GM04504 (cell line): ENCODE data around the gene AIP.

Experiments
- DNase-seq: peaks from one replicate; pipeline ENCODE4 v3.0.0-alpha.2; 2012; ENCODE audit warnings: low read depth

Gene AIP

GRCh38 chr11:67482827-67483798 is at the start of gene AIP:
Gene AIP (plus strand): TSS chr11:67483026. CDS start chr11:67483159, 133 bp downstream.
- DNase-seq = peak; percentile 96

GRCh38 chr11:67433536-67434394 is 49.1 kb upstream of the AIP start:
- DNase-seq = no peak

- DNase-seq = no peak
Measured at GRCh38 chr11:67434395-67434881, 48.4 kb upstream of the AIP start.

DNA sequence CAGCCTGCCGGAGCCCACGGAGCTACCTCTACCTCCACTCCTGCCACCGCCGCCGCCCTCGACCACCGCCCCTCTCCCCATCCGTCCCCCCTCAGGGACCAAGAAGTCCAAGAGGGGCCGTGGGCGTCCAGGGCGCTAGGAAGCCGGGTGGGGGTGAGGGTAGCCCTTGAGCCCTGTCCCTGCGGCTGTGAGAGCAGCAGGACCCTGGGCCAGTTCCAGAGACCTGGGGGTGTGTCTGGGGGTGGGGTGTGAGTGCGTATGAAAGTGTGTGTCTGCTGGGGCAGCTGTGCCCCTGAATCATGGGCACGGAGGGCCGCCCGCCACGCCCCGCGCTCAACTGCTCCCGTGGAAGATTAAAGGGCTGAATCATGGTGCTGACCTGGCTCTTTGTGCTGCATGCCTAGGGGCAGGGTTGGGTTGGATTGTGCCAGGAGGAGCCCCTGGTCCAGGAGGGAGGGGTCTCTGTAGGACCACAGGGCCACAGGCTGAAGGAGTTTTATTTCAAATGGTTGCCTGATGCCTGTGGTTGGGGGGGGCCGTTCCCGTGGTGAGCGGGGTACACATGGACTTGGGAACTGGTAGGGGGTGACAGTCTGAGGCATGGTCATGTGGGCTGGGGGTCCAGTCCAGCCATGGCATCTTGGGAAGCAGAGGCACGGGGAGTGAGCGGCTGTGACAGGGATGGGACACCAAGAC is 47.6 kb upstream of the AIP start:
- no peak for DNase-seq

GRCh38 chr11:67435727-67436458 is 46.9 kb upstream of the AIP start:
- DNase-seq = no peak

DNA sequence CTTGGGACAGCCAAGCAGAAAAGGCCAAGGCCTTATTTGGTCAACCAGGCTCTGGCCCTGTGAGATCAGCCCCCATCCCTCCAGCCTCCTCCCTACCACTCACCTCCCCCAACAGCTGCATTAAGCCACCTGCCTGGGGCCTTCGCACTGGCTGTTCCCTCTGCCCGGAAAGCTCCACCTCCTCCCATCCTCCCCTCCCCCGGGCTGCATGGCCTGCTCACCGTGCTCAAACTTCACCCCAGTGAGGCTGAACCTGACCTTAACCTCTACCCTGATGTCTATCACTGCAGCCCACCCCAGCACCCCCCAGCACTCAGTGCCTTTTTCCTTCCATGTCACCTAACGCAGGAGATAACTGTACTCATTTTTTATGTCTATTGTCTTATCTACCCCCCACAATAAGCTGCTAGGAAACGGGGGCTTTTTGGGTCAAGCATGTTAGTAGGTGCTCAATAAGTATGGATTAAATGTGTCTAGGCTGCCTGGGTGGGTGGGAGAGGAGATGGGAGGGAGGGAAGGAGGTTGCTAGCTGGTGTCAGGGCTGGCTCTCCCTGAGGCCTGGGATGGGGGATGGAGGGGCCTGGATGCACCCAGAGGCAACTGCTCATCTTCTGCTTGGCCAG is 46.3 kb upstream of the AIP start:
- no peak for DNase-seq

DNA sequence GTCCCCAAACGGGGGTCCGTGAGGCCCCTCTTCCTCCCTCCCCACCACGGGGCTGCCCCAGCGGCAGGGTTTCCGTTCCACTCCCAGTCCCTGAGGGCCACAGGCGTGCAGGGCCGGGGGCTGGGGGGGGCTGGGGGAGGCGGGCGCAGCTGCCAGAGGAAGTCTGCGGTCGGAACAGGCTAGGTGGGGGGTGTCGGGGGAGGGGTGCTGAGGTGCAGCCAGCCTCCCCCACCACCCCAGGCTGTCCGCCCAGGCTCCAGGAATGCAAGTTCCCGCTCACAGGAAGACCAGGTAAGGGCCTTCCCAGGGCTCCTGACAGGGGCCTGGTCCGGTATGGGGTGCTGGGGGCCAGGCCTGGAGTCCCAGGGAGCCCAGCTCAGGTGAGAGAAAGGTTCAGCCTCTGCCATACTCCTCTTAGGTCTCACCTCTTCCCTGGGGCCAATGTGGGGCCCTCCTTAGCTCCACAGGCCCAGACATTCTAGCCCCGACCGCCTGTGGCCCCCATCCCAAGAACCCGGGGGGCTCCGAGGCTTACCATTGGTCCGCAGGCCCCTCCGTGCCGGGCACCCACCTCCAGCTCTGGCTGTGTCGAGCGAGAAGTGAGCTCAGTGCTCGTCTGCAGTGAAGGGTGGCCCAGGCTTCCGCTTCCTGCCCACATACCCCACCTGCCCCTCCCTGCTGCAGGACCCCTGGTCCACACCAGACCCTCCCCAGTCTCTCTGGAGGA is 45.6 kb upstream of the AIP start, which contains the start of gene PTPRCAP:
PTPRCAP (minus strand) TSS at position 601 of the 727 bp plus-strand sequence; CDS start at position 538, 63 bp downstream.
- DNase-seq = no peak

GRCh38 chr11:67437809-67438157 is 45.0 kb upstream of the AIP start:
- DNase-seq = no peak

DNA sequence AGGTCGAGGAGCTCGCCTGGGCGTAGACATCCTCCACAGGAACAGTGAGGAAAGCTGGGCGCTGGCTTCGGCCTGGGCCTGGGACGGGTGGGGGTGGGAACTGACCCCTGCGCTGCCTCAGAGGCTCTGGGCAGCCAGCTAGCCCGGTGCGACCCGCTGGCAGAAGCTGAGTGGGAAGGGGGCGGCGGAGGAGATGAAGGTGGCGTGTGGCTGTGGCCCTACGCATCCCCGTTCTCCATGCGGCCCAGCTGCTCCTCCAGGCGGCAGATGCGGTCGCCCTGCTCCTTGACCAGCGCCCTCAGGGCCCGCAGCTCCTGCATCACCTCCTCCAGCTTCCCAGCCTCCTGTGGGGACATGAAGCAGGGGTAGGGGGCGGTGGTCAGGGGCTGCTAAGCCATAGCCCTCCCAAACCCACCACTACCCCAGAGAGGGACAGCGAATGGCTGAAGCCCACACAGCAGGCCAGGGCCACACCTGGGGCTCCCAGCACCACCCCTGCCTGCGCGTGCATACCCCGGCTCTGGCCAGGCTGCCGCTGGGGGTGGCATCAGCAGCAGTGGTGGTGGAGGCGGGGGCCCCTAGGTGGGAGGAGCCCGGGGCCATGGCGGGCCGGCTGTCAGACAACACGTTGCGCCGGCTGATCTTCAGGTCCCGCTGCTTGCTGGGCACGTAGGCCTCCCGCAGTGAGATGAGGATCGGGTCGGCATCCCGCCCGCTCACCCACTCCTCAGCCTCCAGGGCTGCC is 44.5 kb upstream of the AIP start:
- DNase-seq = no peak

DNA sequence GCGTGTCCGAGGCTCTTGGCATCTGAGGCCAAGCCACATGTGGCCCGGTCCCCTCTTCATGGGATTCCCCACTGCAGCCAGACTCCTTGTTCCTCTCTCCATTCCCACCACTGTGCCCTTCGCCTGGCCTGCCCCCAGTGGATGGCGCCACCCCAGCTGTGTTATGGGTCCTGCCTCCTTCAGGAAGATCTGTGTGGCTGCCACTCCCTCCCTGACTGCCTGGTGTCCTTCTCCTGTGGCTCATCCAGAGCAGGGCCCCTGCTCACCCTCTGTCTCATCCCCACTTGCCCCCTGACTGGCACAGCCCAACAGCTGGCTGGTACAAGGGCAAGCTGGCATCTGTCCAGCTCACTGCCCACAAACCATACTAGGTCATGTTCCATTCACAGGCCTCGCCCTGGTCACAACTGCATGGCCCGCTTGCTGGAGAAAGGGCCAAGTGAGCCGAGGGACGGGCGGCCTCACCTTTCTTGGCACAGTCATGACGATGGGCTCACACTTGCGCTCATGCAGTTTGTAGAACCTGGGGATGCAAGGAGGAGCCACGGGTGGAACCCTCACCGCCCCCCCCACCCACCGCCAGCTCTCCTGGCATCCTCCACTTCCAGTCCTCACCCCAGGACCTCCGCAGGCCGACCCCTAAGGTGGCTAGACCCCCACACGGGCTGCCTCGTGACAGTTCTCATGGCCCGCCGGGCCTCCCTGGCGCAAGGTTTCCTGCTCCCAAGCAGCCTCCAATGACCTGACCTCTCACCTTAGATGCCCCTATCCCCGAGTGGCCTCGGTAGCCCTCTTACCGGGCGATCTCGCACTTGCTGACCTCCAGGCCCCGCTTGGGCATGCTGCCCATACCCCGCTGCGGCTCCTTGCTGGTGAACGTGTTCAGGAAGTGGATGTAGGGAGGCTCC is 43.3 kb upstream of the AIP start:
- no peak for DNase-seq

- no peak for DNase-seq
Measured at GRCh38 chr11:67440229-67441097, 42.4 kb upstream of the AIP start.

DNA sequence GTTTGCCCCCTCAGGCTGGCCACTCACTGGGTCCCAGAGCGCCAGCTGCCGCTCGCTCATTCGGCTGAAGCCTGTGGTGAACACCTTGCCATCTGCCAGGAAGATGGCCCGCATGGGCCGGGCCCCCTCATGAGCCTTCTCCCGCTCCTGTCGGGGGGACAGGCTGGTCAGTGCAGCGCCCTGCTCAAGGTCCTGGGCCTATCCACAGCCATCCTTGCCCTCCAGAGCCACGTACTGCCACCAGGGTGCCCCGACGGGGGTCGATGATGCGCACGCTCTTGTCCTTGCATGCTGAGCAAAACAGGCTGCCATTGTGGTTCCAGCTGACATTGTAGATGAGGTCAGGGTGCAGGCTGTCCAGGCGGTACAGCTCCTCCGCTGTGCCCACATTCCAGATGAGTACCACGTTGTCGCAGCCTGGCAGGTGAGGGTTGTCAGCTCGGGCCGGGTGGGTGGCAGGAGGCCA is 41.7 kb upstream of the AIP start:
- DNase-seq = no peak

DNA sequence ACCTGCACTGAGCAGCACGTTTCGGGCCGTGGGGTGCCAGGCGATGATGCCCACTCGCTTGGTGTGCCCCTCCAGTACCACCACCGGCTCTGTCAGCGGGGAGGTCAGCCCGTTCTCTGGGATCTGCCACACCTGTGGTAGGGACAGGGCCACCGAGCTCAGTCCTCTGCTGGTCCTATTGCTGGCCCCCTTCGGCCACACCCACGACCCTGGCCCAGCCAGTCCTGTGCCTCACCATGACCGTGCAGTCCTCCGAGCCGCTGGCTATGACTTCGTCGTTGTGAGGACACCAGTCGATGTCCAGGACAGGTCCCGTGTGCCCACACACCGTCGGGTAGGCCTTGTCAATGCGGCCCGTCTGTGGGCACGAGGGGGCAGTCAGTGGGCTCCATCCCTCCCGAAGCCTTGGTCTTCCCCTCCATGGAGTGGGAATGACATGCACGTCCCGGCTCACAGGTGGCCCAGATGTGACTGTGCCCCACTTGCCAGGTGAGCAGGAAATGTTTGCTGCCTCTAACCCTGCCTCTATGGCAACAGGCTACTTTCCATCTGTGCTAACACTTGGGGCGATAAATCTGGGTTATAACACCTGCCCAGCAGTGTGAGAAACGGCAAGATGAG is 41.0 kb upstream of the AIP start:
- DNase-seq = no peak

- no peak for DNase-seq
Measured at GRCh38 chr11:67442504-67443404, 40.1 kb upstream of the AIP start.

GRCh38 chr11:67445515-67445914 is 37.3 kb upstream of the AIP start:
- no peak for DNase-seq

GRCh38 chr11:67448220-67448609 is 34.6 kb upstream of the AIP start:
- DNase-seq = no peak
